K562 (cell line): ENCODE data around the gene OGFR. TPM values are rescaled to one million over a fixed set of nuclear protein-coding genes. Genes with fewer than 3 reads are reported as not detected.

Source experiments
- ATAC-seq: fragments of 200-7000 bp; cut with Tn5 transposase; 3 replicates; pipeline ENCODE4 v1.9.1; 2020; ENCODE audit warnings: moderate library complexity
- BruUV-seq: library from RNA; stranded (reverse); fragments of 400-500 nt; replicated peaks from 2 replicates; lab custom pipeline; 2021; lab: Mats Ljungman, UMichigan
- CTCF ChIA-PET: fragments of 300-600 bp; formaldehyde crosslinking; extraction: SDS; loops from one replicate; lab custom pipeline; 2021; ENCODE audit warnings: low intra/inter-chr PET ratio; lab: Yijun Ruan, JAX
- POLR2A ChIA-PET: fragments of 300-600, 350-650 bp; sonication (Branson Sonifier 250); formaldehyde crosslinking; extraction: SDS; loops from one replicate; lab custom pipeline; 2021; ENCODE audit warnings: antibody characterized with exemption, inconsistent platforms; lab: Yijun Ruan, JAX
- DNase-seq, 4 experiments: peaks; one replicate each; pipeline versions ENCODE4 v3.0.0 to v3.0.0-alpha.2; 2011 to 2018; ENCODE audit warnings: low spot score in 3 of 4, mixed read lengths in 3 of 4; ENCODE audit errors: extremely low read depth in 1 of 4
- FAIRE-seq: peaks from 2 replicates; lab custom pipeline; 2011; peaks lifted over from hg19 to GRCh38; lab: Jason Lieb, UNC
- H2AFZ ChIP-seq: 2 replicates; pipeline ENCODE4 v1.6.0; 2011; ENCODE audit warnings: low read depth, low read length, control low read depth, inconsistent platforms
- H3K27ac ChIP-seq: fragments of 200-600 bp; 3 replicates; pipeline ENCODE4 v1.8.0; 2011; ENCODE audit warnings: low read depth, mild to moderate bottlenecking, control low read depth, inconsistent platforms, low read length, moderate library complexity, mixed read lengths; ENCODE audit errors: extremely low read depth
- H3K27me3 ChIP-seq, 2 experiments: fragments of 300-600 bp in 1 of 2; 2 replicates in 1 of 2; 3 replicates in 1 of 2; pipeline versions ENCODE4 v1.6.0 to v1.8.0; 2011; ENCODE audit warnings: inconsistent platforms in 2 of 2, low read length in 2 of 2, mild to moderate bottlenecking in 1 of 2, mixed read lengths in 1 of 2, moderate library complexity in 1 of 2; ENCODE audit not compliant: control insufficient read depth in 2 of 2, insufficient read depth in 2 of 2
- H3K36me3 ChIP-seq: fragments of 300-600 bp; 3 replicates; pipeline ENCODE4 v1.8.0; 2011; ENCODE audit warnings: mild to moderate bottlenecking, low read length, inconsistent platforms; ENCODE audit not compliant: control insufficient read depth, insufficient read depth
- H3K4me1 ChIP-seq, 2 experiments: fragments of 200-600 bp in 1 of 2; replicated peaks in 1 of 2; 2 replicates in 1 of 2; 3 replicates in 1 of 2; pipeline versions ENCODE4 v1.5.1 to v1.8.0; 2011; ENCODE audit warnings: inconsistent platforms in 2 of 2, low read length in 2 of 2, mild to moderate bottlenecking in 1 of 2, mixed read lengths in 1 of 2, moderate library complexity in 1 of 2; ENCODE audit not compliant: control insufficient read depth in 2 of 2, insufficient read depth in 2 of 2
- H3K4me2 ChIP-seq: 2 replicates; pipeline ENCODE4 v1.6.1; 2011; ENCODE audit warnings: low read length, control low read depth, inconsistent platforms, mixed read lengths; ENCODE audit not compliant: insufficient read depth
- H3K4me3 ChIP-seq: fragments of 200-600 bp; sonication (generic), shearing (Covaris generic); 2 replicates; pipeline ENCODE4 v1.5.1; 2016; ENCODE audit warnings: control low read depth, inconsistent platforms
- H3K79me2 ChIP-seq: fragments of 200-600 bp; 3 replicates; pipeline ENCODE4 v1.8.0; 2011; ENCODE audit warnings: low read length, inconsistent platforms; ENCODE audit not compliant: control insufficient read depth, insufficient read depth
- H3K9ac ChIP-seq, 2 experiments: 2 replicates each; pipeline versions ENCODE4 v1.6.0 to v1.6.1; 2011; ENCODE audit warnings: low read depth in 2 of 2, low read length in 2 of 2, control low read depth in 1 of 2, inconsistent platforms in 1 of 2, mild to moderate bottlenecking in 1 of 2, mixed read lengths in 1 of 2; ENCODE audit not compliant: insufficient read depth in 1 of 2
- H3K9me1 ChIP-seq: one replicate; pipeline ENCODE4 v1.6.0; 2011; ENCODE audit warnings: inconsistent platforms, mild to moderate bottlenecking, low read length, moderate library complexity; ENCODE audit not compliant: control insufficient read depth, insufficient read depth
- H3K9me3 ChIP-seq: replicated peaks from 2 replicates; pipeline ENCODE4 v1.5.1; 2011; ENCODE audit warnings: low read depth, low read length, inconsistent platforms; ENCODE audit not compliant: control insufficient read depth, insufficient read depth
- H4K20me1 ChIP-seq: replicated peaks from 2 replicates; pipeline ENCODE4 v1.6.1; 2011; ENCODE audit warnings: low read length, inconsistent platforms, mixed read lengths; ENCODE audit not compliant: control insufficient read depth, insufficient read depth
- BRD9 ChIP-seq: fragments of 450-650 bp; IDR thresholded peaks from 2 replicates; pipeline ENCODE4 v1.6.1; 2018; ENCODE audit warnings: low read depth; ENCODE audit not compliant: partially characterized antibody
- CBFB ChIP-seq: sonication (generic); formaldehyde crosslinking; IDR thresholded peaks from 2 replicates; pipeline ENCODE4 v1.4.0; 2020; ENCODE audit warnings: mild to moderate bottlenecking, missing genetic modification reagents
- CHD2 ChIP-seq: IDR thresholded peaks from 2 replicates; pipeline ENCODE4 v1.6.1; 2011; ENCODE audit warnings: low read depth, low read length
- ETV6 ChIP-seq, 3 experiments: fragments of 150-350 bp in 1 of 3; sonication (generic) in 1 of 3; formaldehyde crosslinking in 1 of 3; IDR thresholded peaks; 2 replicates each; pipeline versions ENCODE4 v1.6.1 to v1.8.0; 2014 to 2022; ENCODE audit warnings: borderline replicate concordance in 2 of 3, low read depth in 2 of 3, antibody characterized with exemption in 1 of 3, low read length in 1 of 3, mild to moderate bottlenecking in 1 of 3, missing genetic modification reagents in 1 of 3
- HNRNPL ChIP-seq: fragments of 200-400 bp; formaldehyde crosslinking; IDR thresholded peaks from 2 replicates; pipeline ENCODE4 v1.6.1; 2017; ENCODE audit warnings: low read depth, mild to moderate bottlenecking, low read length
- ILF3 ChIP-seq: fragments of 450-650 bp; IDR thresholded peaks from 2 replicates; pipeline ENCODE4 v1.6.1; 2018; ENCODE audit warnings: antibody characterized with exemption, mild to moderate bottlenecking, moderate library complexity, borderline replicate concordance
- NR2C1 ChIP-seq, 2 experiments: fragments of 450-650 bp; IDR thresholded peaks; 2 replicates each; pipeline ENCODE4 v1.6.1; 2017; ENCODE audit warnings: mild to moderate bottlenecking in 2 of 2, antibody characterized with exemption in 1 of 2, inconsistent platforms in 1 of 2, missing compliant biosample characterization in 1 of 2, missing genetic modification characterization in 1 of 2
- PHF20 ChIP-seq: fragments of 450-650 bp; IDR thresholded peaks from 2 replicates; pipeline ENCODE4 v1.6.1; 2018; ENCODE audit not compliant: partially characterized antibody
- SLC30A9 ChIP-seq: fragments of 250-450 bp; sonication (Bioruptor Pico); IDR thresholded peaks from 2 replicates; pipeline ENCODE4 v1.8.0; 2022; ENCODE audit warnings: mild to moderate bottlenecking, moderate library complexity
- ZNF75A ChIP-seq: fragments of 450-650 bp; formaldehyde crosslinking; IDR thresholded peaks from 2 replicates; pipeline ENCODE4 v1.4.0; 2020; ENCODE audit warnings: mild to moderate bottlenecking
- WGBS: fragments of 100-300 bp; shearing (Covaris generic); methylation state at CpG from one replicate; pipeline ENCODE4 v1.1.6; 2016; ENCODE audit warnings: low coverage, mixed read lengths; ENCODE audit not compliant: insufficient coverage; ENCODE audit errors: missing lambda C conversion rate; 5-methylcytosine and 5-hydroxymethylcytosine counted together
- in situ Hi-C: fragments of 300-500 bp; cut with MboI; formaldehyde crosslinking; loops from 4 replicates; pipeline ENCODE4 v1.15.0; 2018; ENCODE audit warnings: inconsistent platforms, mixed read lengths
- intact Hi-C: fragments of 100-400 bp; cut with micrococcal nuclease; formaldehyde crosslinking; loops from 2 replicates; pipeline ENCODE4 v1.14.2; 2022
- polyA plus RNA-seq, 8 experiments: library from polyadenylated mRNA; depleted of rRNA in 4 of 8; stranded (reverse) in 5 of 8; unstranded in 3 of 8; fragments of >200 nt; fragmentation: Nextera tagmentation in 2 of 8; fragmentation: Illumina TruSeq in 1 of 8; extraction: Ambion mirVana in 2 of 8; extraction: Trizol in 1 of 8; gene quantifications; 2 replicates each; pipeline versions ENCODE4 v1.2.1 to v1.2.3, GENCODE V29; 2011 to 2014; ENCODE audit warnings: inconsistent platforms in 1 of 8, missing spikeins in 1 of 8
- total RNA-seq, 7 experiments: library from RNA; depleted of rRNA in 6 of 7; stranded (reverse); fragments of >200 nt in 6 of 7; fragmentation: Illumina TruSeq in 2 of 7; extraction: Trizol in 2 of 7; gene quantifications; 2 replicates each; pipeline versions ENCODE4 v1.2.1 to v1.2.3, GENCODE V29; 2011 to 2021; ENCODE audit warnings: low replicate concordance in 1 of 7
- TF ChIP-seq, protein P1 (sequence below): fragments of 250-450 bp; sonication (Bioruptor Pico); IDR thresholded peaks from 2 replicates; pipeline ENCODE4 v1.4.0; 2020; ENCODE audit warnings: borderline replicate concordance
- TF ChIP-seq, protein P2 (sequence below): sonication (generic); formaldehyde crosslinking; IDR thresholded peaks from 2 replicates; pipeline ENCODE4 v1.8.1; 2023; ENCODE audit warnings: mild to moderate bottlenecking, missing genetic modification reagents

OGFR gene
- total and polyA plus RNA-seq, 9 of the 15 experiments (the other 6 are each of a cell fraction or from before 2014, with no cell fraction given): 0.39 to 56.3 (median 17.5) TPM

GRCh38 chr20:62817975-62818591 lies 13.4 kb downstream of the OGFR start:
- Histone ChIP-seq H3K79me2 (no peaks in the 10 kb centered on the region), H2AFZ (no peak overlapping the region), H3K4me1 (peaks cover 6 to 96% of the 10 kb centered on the region in 2 experiments; a peak in 4 of 5 replicates), H3K4me3 (no peak overlapping the region), H3K4me2 (no peak overlapping the region), H4K20me1 (peaks cover 6% of the 10 kb centered on the region; the same call in 1 of the 2 replicates), H3K9me1 (no peaks in the 10 kb centered on the region), H3K36me3 (no peaks in the 10 kb centered on the region), H3K9me3 (no peaks in the 10 kb centered on the region)
- no peak for ATAC-seq
- no TSS peak for BruUV-seq
- CTCF ChIA-PET: no interaction called here
- WGBS: 43% methylated on average over 5 of the region's 12 CpGs
- TF ChIP-seq CBFB (CRISPR knock-in tag) (no peak), PHF20 (no peak), ILF3 (no peak), SLC30A9 (CRISPR knock-in tag) (no peak), ETV6 (IDR thresholded peaks at IDR 0.05; ENCODE audit: borderline replicate concordance in 1 of 2, low read depth in 2 of 2, low read length in 1 of 2) (no peak), ETV6 (CRISPR knock-in tag; IDR thresholded peaks at IDR 0.05; ENCODE audit: borderline replicate concordance) (no peak), ZNF75A (CRISPR knock-in tag) (no peak), NR2C1 (IDR thresholded peaks at IDR 0.05) (no peak), NR2C1 (tag; IDR thresholded peaks at IDR 0.05) (no peak), HNRNPL (no peak), BRD9 (no peak), CHD2 (no peak)
- TF ChIP-seq, protein P1, sequence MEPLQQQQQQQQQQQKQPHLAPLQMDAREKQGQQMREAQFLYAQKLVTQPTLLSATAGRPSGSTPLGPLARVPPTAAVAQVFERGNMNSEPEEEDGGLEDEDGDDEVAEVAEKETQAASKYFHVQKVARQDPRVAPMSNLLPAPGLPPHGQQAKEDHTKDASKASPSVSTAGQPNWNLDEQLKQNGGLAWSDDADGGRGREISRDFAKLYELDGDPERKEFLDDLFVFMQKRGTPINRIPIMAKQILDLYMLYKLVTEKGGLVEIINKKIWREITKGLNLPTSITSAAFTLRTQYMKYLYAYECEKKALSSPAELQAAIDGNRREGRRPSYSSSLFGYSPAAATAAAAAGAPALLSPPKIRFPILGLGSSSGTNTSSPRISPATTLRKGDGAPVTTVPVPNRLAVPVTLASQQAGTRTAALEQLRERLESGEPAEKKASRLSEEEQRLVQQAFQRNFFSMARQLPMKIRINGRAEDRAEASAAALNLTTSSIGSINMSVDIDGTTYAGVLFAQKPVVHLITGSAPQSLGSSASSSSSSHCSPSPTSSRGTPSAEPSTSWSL (CRISPR knock-in tag): no peak
- TF ChIP-seq, protein P2, sequence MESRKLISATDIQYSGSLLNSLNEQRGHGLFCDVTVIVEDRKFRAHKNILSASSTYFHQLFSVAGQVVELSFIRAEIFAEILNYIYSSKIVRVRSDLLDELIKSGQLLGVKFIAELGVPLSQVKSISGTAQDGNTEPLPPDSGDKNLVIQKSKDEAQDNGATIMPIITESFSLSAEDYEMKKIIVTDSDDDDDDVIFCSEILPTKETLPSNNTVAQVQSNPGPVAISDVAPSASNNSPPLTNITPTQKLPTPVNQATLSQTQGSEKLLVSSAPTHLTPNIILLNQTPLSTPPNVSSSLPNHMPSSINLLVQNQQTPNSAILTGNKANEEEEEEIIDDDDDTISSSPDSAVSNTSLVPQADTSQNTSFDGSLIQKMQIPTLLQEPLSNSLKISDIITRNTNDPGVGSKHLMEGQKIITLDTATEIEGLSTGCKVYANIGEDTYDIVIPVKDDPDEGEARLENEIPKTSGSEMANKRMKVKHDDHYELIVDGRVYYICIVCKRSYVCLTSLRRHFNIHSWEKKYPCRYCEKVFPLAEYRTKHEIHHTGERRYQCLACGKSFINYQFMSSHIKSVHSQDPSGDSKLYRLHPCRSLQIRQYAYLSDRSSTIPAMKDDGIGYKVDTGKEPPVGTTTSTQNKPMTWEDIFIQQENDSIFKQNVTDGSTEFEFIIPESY (CRISPR knock-in tag): no peak
- TF ChIP-seq, all 486 proteins: peak for 0
- Histone ChIP-seq H3K27ac (no peak overlapping the region), H3K9ac (no peak overlapping the region), H3K27me3 (peaks cover 0 to 10% of the 10 kb centered on the region in 2 experiments; a peak in 3 of 5 replicates)
- FAIRE-seq (no peak), DNase-seq (no peak)
- POLR2A ChIA-PET: interaction anchor here (0.6 to 1.1 kb wide), 4 partner anchors 10 to 263 kb away, joined by 3 read pairs; no protein-coding TSS in a partner anchor
- intact Hi-C loops: no loop called here
- in situ Hi-C loops: no loop called here
